Neutrophil (primary cell): ENCODE data around the gene MATR3.

Experiments used
- H3K27ac ChIP-seq: fragments of 200-600 bp; sonication (generic); 2 replicates; pipeline ENCODE4 v1.5.1; 2016; ENCODE audit warnings: mild to moderate bottlenecking, moderate library complexity
- H3K27me3 ChIP-seq: fragments of 200-600 bp; sonication (generic); 2 replicates; pipeline ENCODE4 v1.6.0; 2016; ENCODE audit warnings: mild to moderate bottlenecking
- H3K36me3 ChIP-seq: fragments of 200-600 bp; sonication (generic); 2 replicates; pipeline ENCODE4 v1.5.1; 2017
- H3K4me1 ChIP-seq, 2 experiments: fragments of 200-600 bp in 1 of 2; sonication (generic) in 1 of 2; 1 replicate in 1 of 2; 2 replicates in 1 of 2; pipeline versions ENCODE4 v1.5.1 to v1.6.1; 2013 to 2016; ENCODE audit warnings: low read depth in 1 of 2, low read length in 1 of 2, mild to moderate bottlenecking in 1 of 2, moderate library complexity in 1 of 2; ENCODE audit not compliant: control insufficient read depth in 1 of 2, insufficient read depth in 1 of 2
- H3K4me3 ChIP-seq, 2 experiments: fragments of 200-600 bp in 1 of 2; sonication (generic) in 1 of 2; 1 replicate in 1 of 2; 2 replicates in 1 of 2; pipeline ENCODE4 v1.5.1; 2013 to 2016; ENCODE audit warnings: low read depth in 1 of 2, low read length in 1 of 2, mild to moderate bottlenecking in 1 of 2, moderate library complexity in 1 of 2
- H3K9me3 ChIP-seq: fragments of 200-600 bp; sonication (generic); 2 replicates; pipeline ENCODE4 v1.5.1; 2016
- CTCF ChIP-seq: fragments of 200-600 bp; sonication (generic); IDR thresholded peaks from 2 replicates; pipeline ENCODE4 v1.5.1; 2016; ENCODE audit warnings: antibody characterized with exemption

Gene MATR3

GRCh38 chr5:139277171-139277570 lies 16.4 kb upstream of the MATR3 start:
- Histone ChIP-seq H3K4me1 (peaks cover 16 to 19% of the 10 kb centered on the region in 2 experiments), H3K27ac (no peak overlapping the region), H3K36me3 (no peaks in the 10 kb centered on the region), H3K4me3 (no peak overlapping the region), H3K9me3 (no peaks in the 10 kb centered on the region), H3K27me3 (peaks cover 25% of the 10 kb centered on the region)
- no peak for TF ChIP-seq CTCF

GRCh38 chr5:139278540-139279274 lies 14.8 kb upstream of the MATR3 start:
- peaks cover 16% of the 10 kb centered on the region for H3K27me3 ChIP-seq
- H3K4me3 ChIP-seq, result no peak overlapping the region
- peaks cover 9 to 10% of the 10 kb centered on the region in 2 experiments for H3K4me1 ChIP-seq
- no peaks in the 10 kb centered on the region for H3K36me3 ChIP-seq
- no peaks in the 10 kb centered on the region for H3K9me3 ChIP-seq
- H3K27ac ChIP-seq, result no peak overlapping the region
- no peak for TF ChIP-seq CTCF

GRCh38 chr5:139282197-139282557 lies 11.4 kb upstream of the MATR3 start:
- H3K4me1 ChIP-seq, result no peaks in the 10 kb centered on the region
- TF ChIP-seq CTCF, result no peak
- no peak overlapping the region for H3K27ac ChIP-seq
- no peaks in the 10 kb centered on the region for H3K36me3 ChIP-seq
- H3K27me3 ChIP-seq, result no peaks in the 10 kb centered on the region
- H3K9me3 ChIP-seq, result no peaks in the 10 kb centered on the region
- no peak overlapping the region for H3K4me3 ChIP-seq

- Histone ChIP-seq H3K27me3 (no peaks in the 10 kb centered on the region), H3K4me1 (no peaks in the 10 kb centered on the region), H3K4me3 (no peak overlapping the region), H3K36me3 (no peaks in the 10 kb centered on the region), H3K9me3 (no peaks in the 10 kb centered on the region), H3K27ac (no peak overlapping the region)
- TF ChIP-seq CTCF, result no peak
These were observed 10.0 kb upstream of the MATR3 start for GRCh38 chr5:139283252-139284166.

- no peaks in the 10 kb centered on the region for H3K9me3 ChIP-seq
- H3K4me1 ChIP-seq, result no peaks in the 10 kb centered on the region
- no peak for TF ChIP-seq CTCF
- H3K27ac ChIP-seq, result no peak overlapping the region
- no peaks in the 10 kb centered on the region for H3K27me3 ChIP-seq
- no peak overlapping the region for H3K4me3 ChIP-seq
- no peaks in the 10 kb centered on the region for H3K36me3 ChIP-seq
These were observed 9.2 kb upstream of the MATR3 start for GRCh38 chr5:139284295-139284694.
